ENCODE results near the gene GTF2F1. TPM values are rescaled to one million over a fixed set of nuclear protein-coding genes. Genes with fewer than 3 reads are reported as not detected.
"Not testable (repeated sequence)": the region's sequence is repeated elsewhere in the genome, so short reads cannot be mapped to it uniquely, and the experiment has no call there.

GTF2F1 gene
- total RNA-seq, 1 experiment from 2014 or later = 73.1 TPM

GRCh38 chr19:6387372-6387771 is 5.6 kb downstream of the GTF2F1 start:
- DNase-seq (ENCODE audit: low read depth) = no peak

GRCh38 chr19:6384381-6384780 is 8.6 kb downstream of the GTF2F1 start:
- DNase-seq (ENCODE audit: low read depth) = no peak

GRCh38 chr19:6383188-6383587 is 9.8 kb downstream of the GTF2F1 start:
- no peak for DNase-seq (ENCODE audit: low read depth)

GRCh38 chr19:6381030-6381750 is 11.8 kb downstream of the GTF2F1 start:
- DNase-seq (ENCODE audit: low read depth) = no peak

- no peak for DNase-seq (ENCODE audit: low read depth)
These were observed 13.2 kb downstream of the GTF2F1 start for GRCh38 chr19:6379744-6380143.

GRCh38 chr19:6378486-6378885 is 14.5 kb downstream of the GTF2F1 start:
- no peak for DNase-seq (ENCODE audit: low read depth)

- DNase-seq (ENCODE audit: low read depth) = no peak
These were observed 14.9 kb downstream of the GTF2F1 start for GRCh38 chr19:6378041-6378440.

GRCh38 chr19:6376512-6377190 is 16.3 kb downstream of the GTF2F1 start:
- DNase-seq (ENCODE audit: low read depth) = no peak

- no peak for DNase-seq (ENCODE audit: low read depth)
These were observed 17.5 kb downstream of the GTF2F1 start, which contains the start of gene PSPN for GRCh38 chr19:6375411-6376010. Gene PSPN (minus strand): TSS chr19:6375933. CDS start chr19:6375849, 84 bp downstream.

GRCh38 chr19:6374711-6375410 is 18.1 kb downstream of the GTF2F1 start:
- DNase-seq (ENCODE audit: low read depth) = no peak

- DNase-seq (ENCODE audit: low read depth) = no peak
These were observed 18.7 kb downstream of the GTF2F1 start for GRCh38 chr19:6374161-6374709.

- DNase-seq (ENCODE audit: low read depth) = no peak
These were observed 19.2 kb downstream of the GTF2F1 start for GRCh38 chr19:6373813-6374108.

GRCh38 chr19:6373096-6373812 is 19.7 kb downstream of the GTF2F1 start:
- DNase-seq (ENCODE audit: low read depth) = peak; percentile 84

- DNase-seq (ENCODE audit: low read depth) = peak; percentile 98
These were observed 20.3 kb downstream of the GTF2F1 start, which contains the start of gene ALKBH7 for GRCh38 chr19:6372594-6373095. Gene ALKBH7 (plus strand): TSS chr19:6372794. CDS start chr19:6372821, 27 bp downstream.

- DNase-seq (ENCODE audit: low read depth) = no peak
These were observed 28.6 kb downstream of the GTF2F1 start for GRCh38 chr19:6364353-6364752.

GRCh38 chr19:6362351-6362801 is 30.6 kb downstream of the GTF2F1 start:
- no peak for DNase-seq (ENCODE audit: low read depth)

GRCh38 chr19:6362027-6362350 is 31.0 kb downstream of the GTF2F1 start:
- DNase-seq (ENCODE audit: low read depth) = no peak

- not testable (repeated sequence) for DNase-seq (ENCODE audit: low read depth)
These were observed 32.1 kb downstream of the GTF2F1 start for GRCh38 chr19:6360857-6361216.

- DNase-seq (ENCODE audit: low read depth) = not testable (repeated sequence)
These were observed 32.5 kb downstream of the GTF2F1 start for GRCh38 chr19:6360445-6360844.

- no peak for DNase-seq (ENCODE audit: low read depth)
These were observed 33.2 kb downstream of the GTF2F1 start for GRCh38 chr19:6359568-6360341.
